Mesenchymal stem cell (in vitro differentiated cells and primary cell): ENCODE results near the gene CPE.

Experiments
- DNase-seq: peaks from one replicate; pipeline ENCODE4 v3.0.0-alpha.2; 2013
- H2AFZ ChIP-seq: one replicate; pipeline ENCODE4 v1.6.1; 2013; ENCODE audit warnings: low read depth, mild to moderate bottlenecking, control low read depth, inconsistent platforms, low read length, moderate library complexity
- H2AK5ac ChIP-seq: 2 replicates; pipeline ENCODE4 v1.6.1; 2013; ENCODE audit warnings: low read length, moderate library complexity, mild to moderate bottlenecking, inconsistent platforms; ENCODE audit not compliant: severe bottlenecking
- H2BK120ac ChIP-seq: one replicate; pipeline ENCODE4 v1.6.1; 2013; ENCODE audit warnings: low read depth, mild to moderate bottlenecking, inconsistent platforms, low read length, moderate library complexity
- H2BK12ac ChIP-seq, 2 experiments: one replicate each; pipeline ENCODE4 v1.6.1; 2013; ENCODE audit warnings: inconsistent platforms in 2 of 2, low read length in 2 of 2, mild to moderate bottlenecking in 2 of 2, moderate library complexity in 2 of 2, control low read depth in 1 of 2
- H2BK15ac ChIP-seq: one replicate; pipeline ENCODE4 v1.6.1; 2013; ENCODE audit warnings: mild to moderate bottlenecking, low read depth, inconsistent platforms; ENCODE audit not compliant: poor library complexity, severe bottlenecking
- H2BK5ac ChIP-seq: 2 replicates; pipeline ENCODE4 v1.6.1; 2013; ENCODE audit warnings: low read depth, mild to moderate bottlenecking, low read length, control low read depth, inconsistent platforms; ENCODE audit not compliant: poor library complexity, severe bottlenecking
- H3K14ac ChIP-seq, 2 experiments: one replicate each; pipeline ENCODE4 v1.6.1; 2013; ENCODE audit warnings: inconsistent platforms in 2 of 2, low read length in 2 of 2, control low read depth in 1 of 2, mild to moderate bottlenecking in 1 of 2, moderate library complexity in 1 of 2
- H3K18ac ChIP-seq, 2 experiments: one replicate each; pipeline ENCODE4 v1.6.1; 2013; ENCODE audit warnings: inconsistent platforms in 2 of 2, low read length in 2 of 2, control low read depth in 1 of 2, low read depth in 1 of 2, mild to moderate bottlenecking in 1 of 2
- H3K23ac ChIP-seq, 2 experiments: one replicate each; pipeline ENCODE4 v1.6.1; 2013; ENCODE audit warnings: inconsistent platforms in 2 of 2, low read length in 2 of 2, mild to moderate bottlenecking in 2 of 2, moderate library complexity in 2 of 2, control low read depth in 1 of 2
- H3K27ac ChIP-seq: 2 replicates; pipeline ENCODE4 v1.5.1; 2013; ENCODE audit warnings: mild to moderate bottlenecking, moderate library complexity, low read length, control low read depth, inconsistent platforms; ENCODE audit not compliant: poor library complexity, severe bottlenecking
- H3K27me3 ChIP-seq, 2 experiments: 2 replicates each; pipeline versions ENCODE4 v1.6.1 to v1.7.0; 2013; ENCODE audit warnings: low read length in 2 of 2, mild to moderate bottlenecking in 2 of 2, moderate library complexity in 2 of 2, control low read depth in 1 of 2, inconsistent platforms in 1 of 2; ENCODE audit not compliant: control insufficient read depth in 1 of 2, insufficient read depth in 1 of 2
- H3K36me3 ChIP-seq, 2 experiments: 2 replicates each; pipeline versions ENCODE4 v1.6.1 to v1.7.0; 2013; ENCODE audit warnings: low read length in 2 of 2, control low read depth in 1 of 2, inconsistent platforms in 1 of 2, low read depth in 1 of 2, mild to moderate bottlenecking in 1 of 2; ENCODE audit not compliant: insufficient read depth in 2 of 2, control insufficient read depth in 1 of 2
- H3K4ac ChIP-seq, 2 experiments: one replicate each; pipeline ENCODE4 v1.6.1; 2013; ENCODE audit warnings: inconsistent platforms in 2 of 2, low read length in 2 of 2, mild to moderate bottlenecking in 2 of 2, moderate library complexity in 2 of 2, control low read depth in 1 of 2, low read depth in 1 of 2
- H3K4me1 ChIP-seq: 2 replicates; pipeline ENCODE4 v1.6.1; 2013; ENCODE audit warnings: low read depth, low read length, control low read depth; ENCODE audit not compliant: control insufficient read depth, insufficient read depth
- H3K4me2 ChIP-seq: 2 replicates; pipeline ENCODE4 v1.6.1; 2013; ENCODE audit warnings: low read length, mild to moderate bottlenecking, inconsistent platforms; ENCODE audit not compliant: poor library complexity, severe bottlenecking
- H3K4me3 ChIP-seq, 2 experiments: 2 replicates each; pipeline versions ENCODE4 v1.5.1 to v1.7.0; 2013; ENCODE audit warnings: low read length in 2 of 2, mild to moderate bottlenecking in 2 of 2, control low read depth in 1 of 2, low read depth in 1 of 2; ENCODE audit not compliant: insufficient read depth in 1 of 2
- H3K79me1 ChIP-seq: replicated peaks from 2 replicates; pipeline ENCODE4 v1.6.1; 2013; ENCODE audit warnings: mild to moderate bottlenecking, control low read depth, low read length, inconsistent platforms; ENCODE audit not compliant: poor library complexity, severe bottlenecking
- H3K9ac ChIP-seq: 2 replicates; pipeline ENCODE4 v1.7.0; 2013; ENCODE audit warnings: mild to moderate bottlenecking, low read length, moderate library complexity
- H3K9me3 ChIP-seq: 2 replicates; pipeline ENCODE4 v1.7.0; 2013; ENCODE audit warnings: mild to moderate bottlenecking, low read length; ENCODE audit not compliant: control insufficient read depth
- H4K8ac ChIP-seq: one replicate; pipeline ENCODE4 v1.6.1; 2013; ENCODE audit warnings: inconsistent platforms, mild to moderate bottlenecking, low read length, moderate library complexity
- H4K91ac ChIP-seq: one replicate; pipeline ENCODE4 v1.6.1; 2013; ENCODE audit warnings: mild to moderate bottlenecking, low read length, inconsistent platforms
- WGBS: methylation state at CpG from one replicate; pipeline ENCODE4 v1.1.7; 2013; ENCODE audit warnings: mixed read lengths; 5-methylcytosine and 5-hydroxymethylcytosine counted together

CPE gene

DNA sequence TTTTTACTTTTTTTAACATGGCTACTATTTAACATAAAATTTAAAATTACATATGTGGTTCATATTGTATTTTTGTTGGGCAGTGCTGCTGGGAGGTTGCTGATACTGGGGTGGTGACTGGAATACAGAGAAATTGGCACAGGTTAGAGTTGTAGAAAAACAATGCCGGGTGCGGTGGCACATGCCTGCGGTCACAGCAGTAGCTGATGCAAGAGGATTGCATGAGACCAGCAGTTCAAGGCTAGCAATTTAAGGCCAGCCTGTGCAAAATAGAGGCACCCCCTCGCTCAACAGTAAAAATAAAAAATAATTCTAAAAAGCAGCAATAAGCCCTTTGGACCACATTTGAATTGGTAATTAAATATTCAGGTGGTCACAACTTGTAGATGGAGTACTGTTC lies 11.8 kb upstream of the CPE start:
- 95% methylated on average over 3 of the region's 4 CpGs for WGBS
- H2AK5ac ChIP-seq: no peak overlapping the region
- H2AFZ ChIP-seq: no peak overlapping the region
- H3K14ac ChIP-seq: no peak overlapping the region
- no peak overlapping the region for H2BK120ac ChIP-seq
- no peak overlapping the region for H2BK5ac ChIP-seq
- no peak overlapping the region for H2BK12ac ChIP-seq
- no peak overlapping the region for H2BK15ac ChIP-seq
- no peak overlapping the region for H3K18ac ChIP-seq
- no peaks in the 10 kb centered on the region for H3K9me3 ChIP-seq
- H3K4ac ChIP-seq: no peak overlapping the region
- H4K8ac ChIP-seq: no peak overlapping the region
- no peak overlapping the region for H3K23ac ChIP-seq
- H3K79me1 ChIP-seq: no peaks in the 10 kb centered on the region
- no peak overlapping the region for H3K9ac ChIP-seq
- H3K27me3 ChIP-seq: no peaks in the 10 kb centered on the region
- H3K4me1 ChIP-seq: no peaks in the 10 kb centered on the region
- no peak overlapping the region for H4K91ac ChIP-seq
- H3K4me2 ChIP-seq: no peak overlapping the region
- no peak overlapping the region for H3K27ac ChIP-seq
- no peaks in the 10 kb centered on the region for H3K36me3 ChIP-seq
- H3K4me3 ChIP-seq: no peak overlapping the region
- DNase-seq: no peak

DNA sequence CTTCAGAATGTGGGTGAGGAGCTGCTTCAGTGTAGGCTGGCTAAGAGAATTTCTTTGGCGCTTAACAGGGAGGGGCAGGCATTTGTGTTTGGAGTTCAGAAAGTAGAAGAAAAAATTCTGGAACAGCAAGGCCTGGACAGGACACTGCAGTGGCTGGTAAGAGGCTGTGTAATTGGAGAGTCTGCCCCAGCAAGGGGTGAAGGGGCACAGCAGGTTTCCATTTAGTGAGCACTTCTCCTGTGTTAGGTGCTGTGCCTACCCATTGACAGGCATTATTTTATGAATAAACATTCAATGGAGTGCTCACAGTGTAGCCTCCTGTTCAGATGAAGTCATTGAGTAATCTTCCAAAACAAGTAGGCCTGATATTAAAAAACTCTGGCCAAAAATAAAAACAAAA lies 10.7 kb upstream of the CPE start:
- no peak overlapping the region for H2BK5ac ChIP-seq
- H3K36me3 ChIP-seq: no peaks in the 10 kb centered on the region
- H3K4me3 ChIP-seq: no peak overlapping the region
- H2AFZ ChIP-seq: no peak overlapping the region
- H2BK120ac ChIP-seq: no peak overlapping the region
- H4K8ac ChIP-seq: no peak overlapping the region
- 100% methylated on average over 1 of the region's 1 CpG for WGBS
- no peak overlapping the region for H3K4ac ChIP-seq
- H3K27ac ChIP-seq: no peak overlapping the region
- no peak overlapping the region for H3K14ac ChIP-seq
- H3K9ac ChIP-seq: no peak overlapping the region
- no peak overlapping the region for H3K18ac ChIP-seq
- no peak overlapping the region for H2BK12ac ChIP-seq
- H3K4me2 ChIP-seq: no peak overlapping the region
- H2BK15ac ChIP-seq: no peak overlapping the region
- no peak overlapping the region for H3K23ac ChIP-seq
- no peaks in the 10 kb centered on the region for H3K79me1 ChIP-seq
- H3K9me3 ChIP-seq: no peaks in the 10 kb centered on the region
- no peak overlapping the region for H4K91ac ChIP-seq
- DNase-seq: no peak
- H2AK5ac ChIP-seq: no peak overlapping the region
- no peaks in the 10 kb centered on the region for H3K4me1 ChIP-seq
- H3K27me3 ChIP-seq: no peaks in the 10 kb centered on the region

DNA sequence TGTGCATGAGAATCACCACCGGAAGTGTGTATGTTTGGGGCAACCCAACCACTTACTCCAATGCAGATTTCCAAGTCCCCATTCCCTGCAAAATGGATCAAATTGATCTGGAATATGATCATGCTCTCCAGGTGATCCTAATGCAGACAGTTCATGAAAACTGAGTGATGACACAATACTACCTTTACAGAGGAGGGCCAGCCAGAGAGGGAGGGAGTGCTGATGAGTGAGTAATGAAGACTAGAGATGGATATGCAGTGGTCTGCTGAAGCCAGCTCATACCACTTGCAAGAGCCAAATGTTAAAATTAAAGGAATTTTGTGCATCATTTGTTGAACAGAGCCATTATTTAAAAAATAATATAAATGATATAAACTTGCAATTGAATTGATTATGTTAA lies 10.2 kb upstream of the CPE start:
- no peak overlapping the region for H3K9ac ChIP-seq
- no peak overlapping the region for H2BK12ac ChIP-seq
- no peak for DNase-seq
- H3K4me2 ChIP-seq: no peak overlapping the region
- no peak overlapping the region for H2AFZ ChIP-seq
- no peak overlapping the region for H3K4me3 ChIP-seq
- H3K23ac ChIP-seq: no peak overlapping the region
- no peak overlapping the region for H3K27ac ChIP-seq
- H3K27me3 ChIP-seq: no peaks in the 10 kb centered on the region
- 95% methylated on average over 1 of the region's 1 CpG for WGBS
- no peak overlapping the region for H2BK120ac ChIP-seq
- no peaks in the 10 kb centered on the region for H3K36me3 ChIP-seq
- no peaks in the 10 kb centered on the region for H3K9me3 ChIP-seq
- no peak overlapping the region for H3K18ac ChIP-seq
- no peak overlapping the region for H4K8ac ChIP-seq
- no peaks in the 10 kb centered on the region for H3K79me1 ChIP-seq
- H3K4ac ChIP-seq: no peak overlapping the region
- no peak overlapping the region for H2BK15ac ChIP-seq
- H4K91ac ChIP-seq: no peak overlapping the region
- H2AK5ac ChIP-seq: no peak overlapping the region
- H2BK5ac ChIP-seq: no peak overlapping the region
- no peak overlapping the region for H3K14ac ChIP-seq
- H3K4me1 ChIP-seq: no peaks in the 10 kb centered on the region

DNA sequence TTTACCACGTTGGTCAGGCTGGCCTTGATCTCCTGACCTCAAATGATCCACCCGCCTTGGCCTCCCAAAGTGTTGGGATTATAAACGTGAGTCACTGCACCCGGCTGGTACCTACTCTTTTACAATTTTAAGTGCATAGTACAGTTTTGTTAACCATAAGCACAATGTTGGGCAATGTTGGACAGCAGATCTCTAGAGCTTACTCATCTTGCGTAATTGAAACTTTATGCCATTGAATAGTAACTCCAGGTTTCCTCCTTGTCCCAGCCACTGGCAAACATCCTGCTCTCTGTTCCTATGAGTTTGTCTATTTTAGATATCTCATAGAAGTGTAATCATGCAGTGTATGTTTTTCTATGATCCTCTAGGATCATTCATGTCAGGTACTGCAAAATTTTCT lies 9.3 kb upstream of the CPE start:
- no peak overlapping the region for H3K18ac ChIP-seq
- 84% methylated on average over 5 of the region's 5 CpGs for WGBS
- no peak overlapping the region for H4K91ac ChIP-seq
- no peak overlapping the region for H3K4me2 ChIP-seq
- H2BK12ac ChIP-seq: no peak overlapping the region
- no peaks in the 10 kb centered on the region for H3K9me3 ChIP-seq
- H3K4me3 ChIP-seq: no peak overlapping the region
- H3K4ac ChIP-seq: no peak overlapping the region
- no peak overlapping the region for H2AFZ ChIP-seq
- H2BK120ac ChIP-seq: no peak overlapping the region
- H3K14ac ChIP-seq: no peak overlapping the region
- no peak overlapping the region for H3K23ac ChIP-seq
- H3K36me3 ChIP-seq: no peaks in the 10 kb centered on the region
- H3K9ac ChIP-seq: no peak overlapping the region
- H2BK5ac ChIP-seq: no peak overlapping the region
- H3K4me1 ChIP-seq: no peaks in the 10 kb centered on the region
- H3K79me1 ChIP-seq: no peaks in the 10 kb centered on the region
- no peak overlapping the region for H3K27ac ChIP-seq
- no peak overlapping the region for H2BK15ac ChIP-seq
- DNase-seq: peak; percentile 44
- no peaks in the 10 kb centered on the region for H3K27me3 ChIP-seq
- H2AK5ac ChIP-seq: no peak overlapping the region
- no peak overlapping the region for H4K8ac ChIP-seq
